ENCODE data around the gene EHD4.

The EHD4 gene

DNA sequence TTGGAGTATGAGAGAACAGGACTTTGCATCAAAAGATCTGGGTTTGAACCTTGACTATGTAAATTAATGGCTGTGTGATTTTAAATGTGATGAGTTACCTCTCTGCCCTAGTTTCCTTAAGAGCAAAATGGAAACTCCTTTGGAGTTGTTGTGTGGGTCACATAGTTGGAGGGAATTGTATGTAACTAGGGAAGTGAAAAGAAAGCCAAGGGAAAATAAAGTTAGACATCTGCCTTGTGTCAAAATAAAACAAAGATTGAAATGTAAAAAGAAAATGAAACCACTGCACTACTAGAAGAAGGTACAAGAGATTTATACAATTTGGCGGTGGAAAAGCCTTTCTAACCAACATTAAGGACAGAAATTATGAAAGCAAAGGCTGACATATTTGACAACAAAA lies 1.7 kb upstream of the EHD4 start:
- Histone ChIP-seq H3K27me3 (ENCODE audit: control insufficient read depth, insufficient read depth, low read length) (no peaks in the 10 kb centered on the region), H3K9me3 (ENCODE audit: control insufficient read depth, low read depth, low read length) (no peaks in the 10 kb centered on the region)

DNA sequence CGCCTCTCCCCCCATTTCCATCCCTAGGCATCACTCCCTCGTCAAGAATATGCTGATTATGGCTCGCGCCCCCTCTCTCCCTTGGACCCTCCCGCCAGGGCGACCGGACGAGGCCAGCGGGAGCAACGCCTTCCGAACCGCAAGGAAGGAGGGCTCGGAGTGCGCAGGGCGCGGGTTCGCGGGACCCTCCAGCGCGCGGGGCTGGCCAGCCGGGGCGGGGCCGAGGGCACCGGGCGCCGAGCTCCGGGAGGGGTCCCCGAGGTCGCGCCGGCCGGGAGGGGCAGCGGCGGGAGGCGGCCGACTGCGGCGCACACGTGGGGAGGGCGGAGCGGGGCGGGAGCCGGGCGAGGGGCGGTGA lies 483 bp downstream of the EHD4 start:
- H3K36me3 ChIP-seq (ENCODE audit: control insufficient read depth, low read depth, low read length), result no peaks in the 10 kb centered on the region
- H3K4me1 ChIP-seq (ENCODE audit: control insufficient read depth, low read depth, low read length), result peaks cover 19% of the 10 kb centered on the region
- no peaks in the 10 kb centered on the region for H3K27me3 ChIP-seq (ENCODE audit: control insufficient read depth, insufficient read depth, low read length)
- H3K4me3 ChIP-seq (ENCODE audit: low read length), result peak overlapping the region; percentile 96
- peak overlapping the region; percentile 71 for H3K9ac ChIP-seq (ENCODE audit: low read length)
- no peak overlapping the region for H3K27ac ChIP-seq (ENCODE audit: low read length)
- H3K9me3 ChIP-seq (ENCODE audit: control insufficient read depth, low read depth, low read length), result no peaks in the 10 kb centered on the region

More for the DNA sequence above, 1.7 kb upstream of the EHD4 start:
- Histone ChIP-seq H3K4me1 (ENCODE audit: control insufficient read depth, low read depth, low read length) (peaks cover 19% of the 10 kb centered on the region), H3K4me3 (ENCODE audit: low read length) (no peak overlapping the region), H3K9ac (ENCODE audit: low read length) (no peak overlapping the region), H3K27ac (ENCODE audit: low read length) (no peak overlapping the region), H3K36me3 (ENCODE audit: control insufficient read depth, low read depth, low read length) (no peaks in the 10 kb centered on the region)

DNA sequence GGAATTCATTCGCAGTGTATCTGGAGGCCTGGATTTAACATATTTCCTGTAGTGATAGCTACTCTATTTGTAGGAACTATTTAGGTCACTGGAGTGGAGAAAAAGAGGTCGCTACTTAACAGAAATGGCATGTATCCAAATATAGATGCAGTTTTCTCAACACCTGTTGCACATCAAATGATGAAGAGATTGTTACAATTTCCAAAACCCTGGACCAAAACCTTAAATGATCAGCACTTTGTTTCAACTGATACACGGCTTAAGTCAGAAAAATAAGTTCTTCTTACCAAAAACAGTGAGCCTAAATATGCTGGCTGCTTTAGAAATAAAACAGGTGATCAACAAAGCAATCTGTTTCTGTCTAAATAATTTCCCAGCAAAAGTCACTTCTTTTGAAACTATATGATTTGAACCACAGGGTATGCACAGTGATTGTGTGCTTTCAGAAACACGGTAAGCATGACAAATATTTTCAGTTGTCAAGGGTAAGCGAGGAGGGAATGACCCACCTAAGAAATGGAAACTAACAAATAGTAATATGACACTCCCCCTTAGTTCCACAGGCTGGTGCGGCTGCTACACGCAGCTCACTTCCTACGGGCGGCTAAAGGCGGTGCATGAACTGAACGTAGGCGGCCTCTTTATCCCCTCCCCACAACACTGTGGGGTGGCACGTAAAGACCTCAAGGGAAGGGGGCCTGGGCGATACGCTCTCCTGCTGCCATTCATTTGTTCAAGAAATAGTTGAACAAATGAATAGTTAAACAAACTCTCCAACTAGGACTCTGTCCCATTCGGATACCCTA lies 1.1 kb downstream of the EHD4 start:
- Histone ChIP-seq H3K9ac (ENCODE audit: low read length) (peak overlapping the region; percentile 71), H3K4me1 (ENCODE audit: control insufficient read depth, low read depth, low read length) (peaks cover 19% of the 10 kb centered on the region), H3K27ac (ENCODE audit: low read length) (no peak overlapping the region), H3K36me3 (ENCODE audit: control insufficient read depth, low read depth, low read length) (no peaks in the 10 kb centered on the region), H3K27me3 (ENCODE audit: control insufficient read depth, insufficient read depth, low read length) (no peaks in the 10 kb centered on the region), H3K4me3 (ENCODE audit: low read length) (peak overlapping the region; percentile 96), H3K9me3 (ENCODE audit: control insufficient read depth, low read depth, low read length) (no peaks in the 10 kb centered on the region)

DNA sequence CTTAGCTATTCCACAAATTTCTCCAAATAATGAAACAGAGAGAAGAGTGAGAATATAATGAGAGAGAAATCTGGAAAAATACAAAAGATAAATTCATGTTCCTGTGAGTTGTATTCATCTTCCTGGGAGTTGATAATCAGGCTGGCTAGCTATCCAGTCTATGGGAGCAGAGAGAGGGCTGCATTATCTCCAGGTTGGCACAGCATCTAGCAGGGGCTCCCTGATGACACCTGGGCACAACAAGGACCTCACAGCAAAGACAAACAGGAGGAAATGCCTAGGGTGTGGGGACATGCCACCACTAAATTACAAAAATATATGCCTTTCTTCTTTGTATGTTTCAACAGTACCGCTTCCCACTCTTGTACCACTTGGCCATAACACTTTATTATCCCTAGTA lies 1.9 kb downstream of the EHD4 start:
- Histone ChIP-seq H3K9me3 (ENCODE audit: control insufficient read depth, low read depth, low read length) (no peaks in the 10 kb centered on the region), H3K27ac (ENCODE audit: low read length) (no peak overlapping the region), H3K4me1 (ENCODE audit: control insufficient read depth, low read depth, low read length) (peaks cover 19% of the 10 kb centered on the region), H3K36me3 (ENCODE audit: control insufficient read depth, low read depth, low read length) (no peaks in the 10 kb centered on the region), H3K4me3 (ENCODE audit: low read length) (peak overlapping the region; percentile 96), H3K27me3 (ENCODE audit: control insufficient read depth, insufficient read depth, low read length) (no peaks in the 10 kb centered on the region), H3K9ac (ENCODE audit: low read length) (no peak overlapping the region)

DNA sequence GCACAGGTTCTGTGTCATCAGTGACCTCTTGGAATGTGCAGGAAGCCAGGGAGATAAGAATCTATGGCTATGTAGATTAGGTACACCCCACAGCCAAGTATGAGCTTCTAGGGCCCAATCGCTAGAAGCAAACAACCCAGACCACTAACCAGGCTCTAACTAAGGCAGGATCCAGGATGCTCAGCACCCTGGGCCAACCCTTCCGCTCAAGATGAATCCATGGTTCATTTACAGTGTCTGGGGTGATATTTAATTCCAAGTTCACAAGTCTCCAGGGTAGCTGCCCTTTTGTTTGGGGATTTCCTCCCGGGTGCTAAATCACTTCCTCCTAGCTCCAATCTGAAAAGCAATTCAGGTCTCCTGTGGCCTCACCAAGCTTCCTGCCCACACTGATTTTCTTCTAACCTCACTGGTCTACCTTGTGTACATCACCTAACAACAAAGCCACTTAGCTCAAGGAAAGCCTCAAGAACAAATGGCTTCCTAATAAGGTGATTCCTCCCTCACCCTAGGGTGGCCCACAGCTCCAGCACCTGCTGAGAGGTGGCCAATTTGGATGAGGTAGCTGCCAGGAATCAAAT lies 2.4 kb downstream of the EHD4 start:
- Histone ChIP-seq H3K4me1 (ENCODE audit: control insufficient read depth, low read depth, low read length) (peaks cover 19% of the 10 kb centered on the region), H3K4me3 (ENCODE audit: low read length) (no peak overlapping the region), H3K36me3 (ENCODE audit: control insufficient read depth, low read depth, low read length) (no peaks in the 10 kb centered on the region), H3K9me3 (ENCODE audit: control insufficient read depth, low read depth, low read length) (no peaks in the 10 kb centered on the region), H3K9ac (ENCODE audit: low read length) (no peak overlapping the region), H3K27ac (ENCODE audit: low read length) (no peak overlapping the region), H3K27me3 (ENCODE audit: control insufficient read depth, insufficient read depth, low read length) (no peaks in the 10 kb centered on the region)

DNA sequence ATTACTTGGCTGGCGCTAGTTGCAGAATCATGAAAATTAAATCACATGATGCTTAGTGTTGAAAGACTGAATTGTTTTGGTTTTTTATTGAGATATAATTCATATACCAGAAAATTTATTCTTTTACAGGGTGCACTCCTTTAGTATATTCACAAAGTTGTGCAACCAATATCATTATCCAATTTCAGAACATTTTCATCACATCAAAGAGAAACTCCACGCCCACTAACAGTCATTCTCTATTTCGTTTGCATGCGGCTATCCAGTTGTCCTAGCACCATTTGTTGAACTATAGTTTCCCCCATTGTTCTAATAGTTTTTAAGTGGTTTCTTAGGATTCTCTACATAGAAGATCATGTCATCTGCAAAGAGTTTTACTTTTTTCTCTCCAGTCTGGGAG lies 3.7 kb downstream of the EHD4 start:
- no peak overlapping the region for H3K9ac ChIP-seq (ENCODE audit: low read length)
- H3K4me3 ChIP-seq (ENCODE audit: low read length), result no peak overlapping the region
- H3K27me3 ChIP-seq (ENCODE audit: control insufficient read depth, insufficient read depth, low read length), result no peaks in the 10 kb centered on the region
- H3K9me3 ChIP-seq (ENCODE audit: control insufficient read depth, low read depth, low read length), result no peaks in the 10 kb centered on the region
- H3K36me3 ChIP-seq (ENCODE audit: control insufficient read depth, low read depth, low read length), result no peaks in the 10 kb centered on the region
- no peak overlapping the region for H3K27ac ChIP-seq (ENCODE audit: low read length)
- H3K4me1 ChIP-seq (ENCODE audit: control insufficient read depth, low read depth, low read length), result peaks cover 19% of the 10 kb centered on the region

DNA sequence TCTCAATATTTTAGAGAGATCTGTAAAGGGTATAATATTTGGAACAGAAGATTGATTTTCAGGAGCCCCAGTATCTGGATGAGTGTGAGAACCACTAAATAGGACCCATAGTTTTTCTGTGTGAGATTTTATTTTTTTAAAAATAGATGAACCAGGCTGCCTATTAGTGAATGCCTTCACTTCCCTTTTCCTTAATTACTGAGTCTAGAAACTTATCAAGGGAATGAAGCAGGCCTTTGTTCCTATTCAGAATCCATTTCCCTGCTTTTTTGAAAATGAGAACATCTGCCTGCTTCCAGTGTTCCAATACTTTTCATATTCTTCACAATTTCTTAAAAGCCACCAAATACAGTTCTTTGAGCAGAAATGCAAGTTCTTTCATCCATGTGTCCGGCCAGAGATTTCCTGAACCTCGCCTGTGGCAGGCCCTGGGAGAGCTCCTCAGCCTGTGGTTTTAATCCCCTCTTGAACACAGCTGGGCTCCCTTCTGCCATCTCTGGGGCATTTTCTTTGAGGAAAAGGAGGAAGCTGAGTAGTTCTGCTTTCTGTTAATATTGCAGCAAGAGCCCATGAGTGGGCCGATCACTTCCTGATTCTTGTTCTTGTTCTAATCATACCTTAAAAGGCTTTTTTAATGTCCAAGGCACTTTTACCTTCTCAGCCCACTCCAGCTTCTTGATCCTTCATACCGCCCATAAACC lies 4.7 kb downstream of the EHD4 start:
- no peak overlapping the region for H3K27ac ChIP-seq (ENCODE audit: low read length)

DNA sequence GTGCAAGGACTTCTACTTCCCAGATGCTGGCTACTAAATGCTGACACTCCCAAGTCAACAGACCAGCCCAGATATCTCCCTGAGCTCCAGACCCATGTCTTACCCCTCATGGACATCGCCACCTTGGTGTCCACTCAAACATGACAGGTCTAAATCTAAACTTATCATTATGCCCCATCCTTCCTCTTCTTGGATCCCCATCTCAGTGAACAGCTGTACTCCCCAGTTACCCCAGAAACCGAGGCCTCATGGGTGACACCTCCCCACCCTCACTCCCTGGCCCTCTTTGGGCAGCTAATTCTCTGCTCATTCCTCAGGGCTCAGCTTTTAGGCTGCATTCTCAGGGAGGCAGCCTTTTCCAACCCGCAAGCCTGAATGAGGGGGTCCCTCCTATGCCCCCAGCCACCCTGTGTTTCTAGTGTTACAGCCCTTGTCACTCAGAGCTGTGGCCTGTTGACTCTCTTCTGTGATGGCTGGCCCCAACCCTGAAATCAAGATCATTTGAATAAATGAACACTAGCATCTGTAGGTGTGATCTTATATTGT lies 5.4 kb downstream of the EHD4 start:
- peaks cover 19% of the 10 kb centered on the region for H3K4me1 ChIP-seq (ENCODE audit: control insufficient read depth, low read depth, low read length)
- no peak overlapping the region for H3K27ac ChIP-seq (ENCODE audit: low read length)
- H3K9ac ChIP-seq (ENCODE audit: low read length), result no peak overlapping the region
- no peaks in the 10 kb centered on the region for H3K9me3 ChIP-seq (ENCODE audit: control insufficient read depth, low read depth, low read length)
- no peak overlapping the region for H3K4me3 ChIP-seq (ENCODE audit: low read length)
- H3K36me3 ChIP-seq (ENCODE audit: control insufficient read depth, low read depth, low read length), result no peaks in the 10 kb centered on the region
- no peaks in the 10 kb centered on the region for H3K27me3 ChIP-seq (ENCODE audit: control insufficient read depth, insufficient read depth, low read length)

More for the DNA sequence above, 4.7 kb downstream of the EHD4 start:
- peaks cover 19% of the 10 kb centered on the region for H3K4me1 ChIP-seq (ENCODE audit: control insufficient read depth, low read depth, low read length)
- no peak overlapping the region for H3K4me3 ChIP-seq (ENCODE audit: low read length)
- H3K9me3 ChIP-seq (ENCODE audit: control insufficient read depth, low read depth, low read length), result no peaks in the 10 kb centered on the region
- no peaks in the 10 kb centered on the region for H3K27me3 ChIP-seq (ENCODE audit: control insufficient read depth, insufficient read depth, low read length)
- H3K9ac ChIP-seq (ENCODE audit: low read length), result no peak overlapping the region
- H3K36me3 ChIP-seq (ENCODE audit: control insufficient read depth, low read depth, low read length), result no peaks in the 10 kb centered on the region

DNA sequence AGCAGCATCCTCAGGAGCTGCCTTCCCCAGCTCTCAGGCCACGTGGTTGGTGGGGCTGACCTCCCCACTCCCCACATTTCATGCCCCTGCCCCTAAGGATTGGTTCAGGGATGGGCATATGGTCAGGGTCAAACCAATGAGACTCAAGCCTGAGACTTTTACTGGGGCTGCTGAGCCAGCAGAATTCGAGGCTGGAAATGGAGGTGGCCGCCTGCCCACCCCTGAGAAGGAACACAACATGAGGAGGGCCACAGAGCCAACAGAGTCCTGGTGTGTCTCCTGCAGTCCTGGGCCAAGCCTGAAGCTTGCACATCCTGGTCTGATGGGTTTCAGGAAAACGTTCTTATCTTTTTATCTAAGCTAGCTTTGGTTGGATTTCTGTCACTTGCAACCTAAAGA lies 5.9 kb downstream of the EHD4 start:
- H3K36me3 ChIP-seq (ENCODE audit: control insufficient read depth, low read depth, low read length), result no peaks in the 10 kb centered on the region
- no peak overlapping the region for H3K27ac ChIP-seq (ENCODE audit: low read length)
- no peak overlapping the region for H3K9ac ChIP-seq (ENCODE audit: low read length)
- peaks cover 19% of the 10 kb centered on the region for H3K4me1 ChIP-seq (ENCODE audit: control insufficient read depth, low read depth, low read length)
- H3K4me3 ChIP-seq (ENCODE audit: low read length), result no peak overlapping the region
- H3K9me3 ChIP-seq (ENCODE audit: control insufficient read depth, low read depth, low read length), result no peaks in the 10 kb centered on the region
- H3K27me3 ChIP-seq (ENCODE audit: control insufficient read depth, insufficient read depth, low read length), result no peaks in the 10 kb centered on the region

DNA sequence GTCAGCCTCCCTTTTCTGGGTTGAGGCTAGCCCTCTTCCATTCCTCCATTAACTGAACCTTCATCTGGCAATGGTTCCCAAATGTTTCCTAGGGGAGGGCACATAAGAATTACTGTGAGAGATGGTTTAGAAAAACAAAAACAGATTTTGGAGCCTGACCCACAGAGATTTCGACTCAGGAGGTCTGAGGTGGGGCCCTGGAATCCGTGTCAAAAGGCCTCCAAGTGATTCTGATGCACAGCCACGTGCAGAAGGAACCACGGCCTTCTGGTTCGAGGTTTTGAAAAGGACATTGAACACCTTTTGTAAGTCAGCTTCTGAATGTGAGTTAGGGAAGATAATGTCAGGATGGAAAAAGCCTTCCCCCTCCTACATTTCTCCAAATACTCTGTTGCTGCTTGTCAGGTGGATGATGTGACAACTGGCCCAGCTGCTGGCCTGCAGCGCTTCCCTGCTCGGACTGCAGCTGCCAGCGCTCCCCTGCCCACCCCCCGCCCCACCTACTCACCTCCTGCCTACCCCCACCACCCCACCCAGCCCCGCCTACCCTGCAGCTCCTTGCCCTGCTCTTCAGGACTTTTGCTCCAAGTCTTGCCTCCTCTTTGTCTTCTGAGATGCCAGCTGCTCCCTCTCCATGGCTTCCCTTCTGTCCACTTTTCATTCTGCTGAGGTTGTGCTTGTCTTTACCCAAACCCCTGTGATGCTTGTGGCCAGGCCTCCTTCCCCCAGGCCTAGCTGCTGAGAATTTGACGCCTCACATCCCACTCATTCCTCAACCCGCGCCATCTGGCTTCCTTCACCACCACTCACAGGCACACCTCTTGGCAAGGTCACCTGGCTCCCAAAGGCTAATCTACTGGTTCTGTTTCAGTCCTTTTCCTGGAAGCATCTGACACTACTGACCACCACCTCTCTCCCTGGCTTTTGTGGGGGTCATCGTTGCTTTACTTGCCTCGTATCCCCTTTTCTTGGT lies 6.6 kb downstream of the EHD4 start:
- Histone ChIP-seq H3K9me3 (ENCODE audit: control insufficient read depth, low read depth, low read length) (no peaks in the 10 kb centered on the region), H3K36me3 (ENCODE audit: control insufficient read depth, low read depth, low read length) (no peaks in the 10 kb centered on the region), H3K4me1 (ENCODE audit: control insufficient read depth, low read depth, low read length) (peaks cover 12% of the 10 kb centered on the region), H3K27me3 (ENCODE audit: control insufficient read depth, insufficient read depth, low read length) (no peaks in the 10 kb centered on the region), H3K9ac (ENCODE audit: low read length) (no peak overlapping the region), H3K4me3 (ENCODE audit: low read length) (no peak overlapping the region), H3K27ac (ENCODE audit: low read length) (no peak overlapping the region)

Measured in iPS-18a (cell line).